Liver (tissue), 9 donors: ENCODE results near the gene NSL1. TPM values are rescaled to one million over a fixed set of nuclear protein-coding genes. Genes with fewer than 3 reads are reported as not detected.
A peak's percentile ranks its signal among the peaks of the same experiment; 100 is the strongest.

Experiments
- DNase-seq: peaks from one replicate; pipeline ENCODE4 v3.0.0-alpha.2; 2017; ENCODE audit warnings: low spot score
- H3K27ac ChIP-seq, 2 donors: one replicate each; pipeline ENCODE4 v1.7.0; 2013; ENCODE audit warnings: inconsistent platforms in 2 of 2, low read length in 2 of 2, control low read depth in 1 of 2, low read depth in 1 of 2, mild to moderate bottlenecking in 1 of 2
- H3K27me3 ChIP-seq, 4 donors: one replicate each; pipeline versions ENCODE4 v1.6.1 to v1.7.0; 2013; ENCODE audit warnings: low read length in 3 of 4, inconsistent platforms in 1 of 4, mild to moderate bottlenecking in 1 of 4, moderate library complexity in 1 of 4; ENCODE audit not compliant: control insufficient read depth in 4 of 4, insufficient read depth in 4 of 4
- H3K36me3 ChIP-seq, 4 donors: one replicate each; pipeline versions ENCODE4 v1.6.1 to v1.7.0; 2013; ENCODE audit warnings: low read length in 3 of 4, mild to moderate bottlenecking in 3 of 4, low read depth in 1 of 4, moderate library complexity in 1 of 4; ENCODE audit not compliant: control insufficient read depth in 4 of 4, insufficient read depth in 3 of 4
- H3K4me1 ChIP-seq, 4 donors: one replicate each; pipeline versions ENCODE4 v1.6.1 to v1.7.0; 2013; ENCODE audit warnings: low read length in 3 of 4, mild to moderate bottlenecking in 3 of 4, moderate library complexity in 1 of 4; ENCODE audit not compliant: control insufficient read depth in 4 of 4, insufficient read depth in 4 of 4
- H3K4me3 ChIP-seq, 3 donors: one replicate each; pipeline versions ENCODE4 v1.6.1 to v1.7.0; 2013; ENCODE audit warnings: low read length in 3 of 3, control low read depth in 1 of 3, low read depth in 1 of 3, mild to moderate bottlenecking in 1 of 3
- H3K9ac ChIP-seq, 2 donors: one replicate each; pipeline ENCODE4 v1.7.0; 2013; ENCODE audit warnings: low read length in 2 of 2, mild to moderate bottlenecking in 2 of 2, moderate library complexity in 2 of 2, control low read depth in 1 of 2, low read depth in 1 of 2
- H3K9me3 ChIP-seq, 4 donors: one replicate each; pipeline versions ENCODE4 v1.6.1 to v1.7.0; 2013; ENCODE audit warnings: low read length in 3 of 4; ENCODE audit not compliant: control insufficient read depth in 4 of 4
- ATF3 ChIP-seq: IDR thresholded peaks from 2 replicates; pipeline ENCODE4 v1.6.1; 2016; ENCODE audit warnings: antibody characterized with exemption
- CTCF ChIP-seq: fragments of 150-350 bp; IDR thresholded peaks from 2 replicates; pipeline ENCODE4 v1.5.1; 2017; ENCODE audit warnings: improper control_type of control experiment, low read depth, low read length; ENCODE audit not compliant: missing input control
- EGR1 ChIP-seq, 2 donors: IDR thresholded peaks; 2 replicates each; pipeline ENCODE4 v1.6.1; 2016 to 2018; ENCODE audit warnings: antibody characterized with exemption in 2 of 2, low read depth in 2 of 2
- FOXA1 ChIP-seq: IDR thresholded peaks from 2 replicates; pipeline ENCODE4 v1.6.1; 2016; ENCODE audit warnings: antibody characterized with exemption
- FOXA2 ChIP-seq: IDR thresholded peaks from 2 replicates; pipeline ENCODE4 v1.6.1; 2016; ENCODE audit warnings: antibody characterized with exemption
- GABPA ChIP-seq, 2 donors: IDR thresholded peaks in 1 of 2; conservative IDR thresholded peaks in 1 of 2; 2 replicates each; pipeline ENCODE4 v1.6.1; 2016; ENCODE audit warnings: antibody characterized with exemption in 2 of 2, mild to moderate bottlenecking in 1 of 2, moderate library complexity in 1 of 2
- HNF4A ChIP-seq, 2 donors: conservative IDR thresholded peaks; 2 replicates each; pipeline ENCODE4 v1.6.1; 2016; ENCODE audit warnings: antibody characterized with exemption in 2 of 2, mild to moderate bottlenecking in 2 of 2
- HNF4G ChIP-seq: IDR thresholded peaks from 2 replicates; pipeline ENCODE4 v1.6.1; 2016; ENCODE audit warnings: antibody characterized with exemption
- JUND ChIP-seq, 2 donors: IDR thresholded peaks; 2 replicates each; pipeline ENCODE4 v1.6.1; 2016; ENCODE audit warnings: antibody characterized with exemption in 2 of 2
- RAD21 ChIP-seq, 2 donors: IDR thresholded peaks; 2 replicates each; pipeline ENCODE4 v1.6.1; 2016; ENCODE audit warnings: antibody characterized with exemption in 2 of 2, mild to moderate bottlenecking in 2 of 2
- REST ChIP-seq: IDR thresholded peaks from 2 replicates; pipeline ENCODE4 v1.6.1; 2016; ENCODE audit warnings: antibody characterized with exemption, mild to moderate bottlenecking
- RXRA ChIP-seq, 2 donors: IDR thresholded peaks; 2 replicates each; pipeline ENCODE4 v1.6.1; 2017 to 2018; ENCODE audit warnings: antibody characterized with exemption in 2 of 2, mild to moderate bottlenecking in 1 of 2
- SP1 ChIP-seq: IDR thresholded peaks from 2 replicates; pipeline ENCODE4 v1.6.1; 2018; ENCODE audit warnings: antibody characterized with exemption, mild to moderate bottlenecking
- TAF1 ChIP-seq: conservative IDR thresholded peaks from 2 replicates; pipeline ENCODE4 v1.6.1; 2016; ENCODE audit warnings: antibody characterized with exemption, mild to moderate bottlenecking
- YY1 ChIP-seq: IDR thresholded peaks from 2 replicates; pipeline ENCODE4 v1.6.1; 2016; ENCODE audit warnings: antibody characterized with exemption, mild to moderate bottlenecking
- ZBTB33 ChIP-seq: IDR thresholded peaks from 2 replicates; pipeline ENCODE4 v1.6.1; 2016; ENCODE audit warnings: antibody characterized with exemption
- WGBS: extraction: QIAGEN DNeasy Blood & Tissue Kit; methylation state at CpG from one replicate; pipeline ENCODE4 v1.1.7; 2013; 5-methylcytosine and 5-hydroxymethylcytosine counted together
- polyA plus RNA-seq, 2 donors: library from polyadenylated mRNA; stranded (reverse) in 1 of 2; unstranded in 1 of 2; fragments of 200-250 nt in 1 of 2; fragments of >200 nt in 1 of 2; fragmentation: Nextera tagmentation in 1 of 2; extraction: Ambion mirVana in 1 of 2; gene quantifications; one replicate each; pipeline versions ENCODE4 v1.2.1 to v1.2.3, GENCODE V29; 2013 to 2015
- total RNA-seq, 2 donors: library from RNA; depleted of rRNA; stranded (reverse); fragments of >200 nt; gene quantifications; one replicate each; pipeline ENCODE4 v1.2.3, GENCODE V29; 2014
- donor health status: healthy.
- donor health status: healthy.
- donor health status: healthy.
- donor health status: healthy.
- donor health status: healthy.

Gene NSL1
- total and polyA plus RNA-seq, 4 donors: 17.2 to 31.3 (median 18.7) TPM

GRCh38 chr1:212678456-212679410 is 112.8 kb downstream of the NSL1 start:
- no peak for TF ChIP-seq FOXA2
- no peak for TF ChIP-seq YY1
- TF ChIP-seq FOXA1: no peak
- TF ChIP-seq ATF3: no peak
- no peak for TF ChIP-seq EGR1 (IDR thresholded peaks at IDR 0.05; ENCODE audit: low read depth in 2 of 2)
- no peak for TF ChIP-seq RXRA (IDR thresholded peaks at IDR 0.05)
- no peak for TF ChIP-seq TAF1
- TF ChIP-seq GABPA (IDR thresholded peaks at IDR 0.05 in 1 of 2, conservative IDR thresholded peaks at IDR 0.05 in 1 of 2): no peak
- no peak for TF ChIP-seq JUND (IDR thresholded peaks at IDR 0.05)
- no peak for TF ChIP-seq ZBTB33
- no peak for TF ChIP-seq HNF4A (conservative IDR thresholded peaks at IDR 0.05)
- no peak for TF ChIP-seq CTCF
- no peak for TF ChIP-seq SP1
- TF ChIP-seq RAD21 (IDR thresholded peaks at IDR 0.05): no peak
- no peak for TF ChIP-seq HNF4G
- H3K4me1 ChIP-seq: peaks cover 0 to 3% (median 0%) of the 10 kb centered on the region in 4 donors
- no peaks in the 10 kb centered on the region for H3K27me3 ChIP-seq
- H3K4me3 ChIP-seq: no peak overlapping the region
- WGBS: 69% methylated on average over 11 of the region's 11 CpGs
- H3K9me3 ChIP-seq: no peaks in the 10 kb centered on the region
- no peak overlapping the region for H3K27ac ChIP-seq
- H3K36me3 ChIP-seq: no peaks in the 10 kb centered on the region
- H3K9ac ChIP-seq: no peak overlapping the region
- DNase-seq: no peak

GRCh38 chr1:212677573-212677972 is 114.0 kb downstream of the NSL1 start:
- no peaks in the 10 kb centered on the region for H3K36me3 ChIP-seq
- H3K27ac ChIP-seq: no peak overlapping the region
- WGBS: 86% methylated on average over 4 of the region's 4 CpGs
- H3K27me3 ChIP-seq: peaks cover 0 to 2% (median 0%) of the 10 kb centered on the region in 4 donors
- H3K4me3 ChIP-seq: no peak overlapping the region
- no peaks in the 10 kb centered on the region for H3K9me3 ChIP-seq
- H3K9ac ChIP-seq: no peak overlapping the region
- H3K4me1 ChIP-seq: peaks cover 0 to 3% (median 0%) of the 10 kb centered on the region in 4 donors
- TF ChIP-seq HNF4G (no peak), REST (peak; percentile 37)
- DNase-seq: no peak
